HCT116 (cell line): ENCODE results near the gene KCTD17.

ENCODE experiments used
- POLR2A ChIP-seq: IDR thresholded peaks from 2 replicates; pipeline ENCODE4 v1.7.0; 2011; ENCODE audit warnings: borderline replicate concordance; ENCODE audit not compliant: insufficient read depth, insufficient read length; ENCODE audit errors: extremely low read depth
- POLR2AphosphoS5 ChIP-seq: IDR thresholded peaks from 2 replicates; pipeline ENCODE4 v1.6.1; 2011; ENCODE audit warnings: mild to moderate bottlenecking, low read depth, low read length, moderate library complexity
- SRF ChIP-seq: IDR thresholded peaks from 2 replicates; pipeline ENCODE4 v1.6.1; 2012; ENCODE audit warnings: low read depth
- ZNF274 ChIP-seq: fragments of 200-500 bp; sonication (Bioruptor generic); IDR thresholded peaks from 2 replicates; pipeline ENCODE4 v1.6.1; 2014; ENCODE audit warnings: mild to moderate bottlenecking, low read depth, low read length, inconsistent platforms
- TF ChIP-seq, protein P1 (sequence below), 3 experiments: fragments of 200-600 bp in 1 of 3; sonication (generic) in 1 of 3; IDR thresholded peaks in 2 of 3; conservative IDR thresholded peaks in 1 of 3; 2 replicates each; pipeline ENCODE4 v1.5.1; 2012 to 2017; ENCODE audit warnings: low read depth in 2 of 3, low read length in 2 of 3, antibody characterized with exemption in 1 of 3, borderline replicate concordance in 1 of 3, control low read depth in 1 of 3, mild to moderate bottlenecking in 1 of 3, mixed read lengths in 1 of 3, mixed run types in 1 of 3, moderate library complexity in 1 of 3; ENCODE audit not compliant: insufficient read depth in 1 of 3

DNA sequence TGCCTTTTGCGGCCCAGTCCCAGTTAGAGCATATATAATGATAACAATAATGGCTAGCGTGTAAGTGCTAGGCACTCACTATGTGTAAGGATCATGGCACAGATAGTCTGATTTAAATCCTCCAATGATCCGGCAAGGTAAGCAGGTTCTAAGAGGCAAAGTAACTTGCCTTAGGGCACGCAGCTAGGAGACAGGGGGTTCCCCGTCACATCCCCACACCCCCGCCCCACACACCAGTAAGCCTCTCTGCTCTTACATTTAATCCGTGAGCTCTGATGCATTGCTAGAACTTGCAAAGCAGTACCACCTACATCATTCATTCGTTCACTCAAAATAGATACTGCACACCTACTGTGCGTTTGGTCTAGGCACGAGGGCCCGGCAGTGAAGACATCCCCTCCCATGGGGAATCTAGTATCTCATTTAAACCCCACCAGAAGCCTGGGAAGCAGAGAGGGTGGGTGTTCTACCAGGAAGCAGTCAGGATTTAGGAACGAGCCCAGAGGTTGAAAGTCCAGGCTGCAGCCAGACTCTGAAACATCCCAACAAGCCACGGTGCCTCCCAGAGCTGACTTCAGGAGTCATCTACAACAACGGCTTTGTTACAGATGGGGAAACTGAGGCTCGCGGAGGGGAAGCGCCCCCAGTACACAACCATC is 37.3 kb downstream of the KCTD17 start:
- TF ChIP-seq ZNF274 (no peak), SRF (no peak), POLR2AphosphoS5 (no peak), POLR2A (no peak)
- TF ChIP-seq, protein P1, sequence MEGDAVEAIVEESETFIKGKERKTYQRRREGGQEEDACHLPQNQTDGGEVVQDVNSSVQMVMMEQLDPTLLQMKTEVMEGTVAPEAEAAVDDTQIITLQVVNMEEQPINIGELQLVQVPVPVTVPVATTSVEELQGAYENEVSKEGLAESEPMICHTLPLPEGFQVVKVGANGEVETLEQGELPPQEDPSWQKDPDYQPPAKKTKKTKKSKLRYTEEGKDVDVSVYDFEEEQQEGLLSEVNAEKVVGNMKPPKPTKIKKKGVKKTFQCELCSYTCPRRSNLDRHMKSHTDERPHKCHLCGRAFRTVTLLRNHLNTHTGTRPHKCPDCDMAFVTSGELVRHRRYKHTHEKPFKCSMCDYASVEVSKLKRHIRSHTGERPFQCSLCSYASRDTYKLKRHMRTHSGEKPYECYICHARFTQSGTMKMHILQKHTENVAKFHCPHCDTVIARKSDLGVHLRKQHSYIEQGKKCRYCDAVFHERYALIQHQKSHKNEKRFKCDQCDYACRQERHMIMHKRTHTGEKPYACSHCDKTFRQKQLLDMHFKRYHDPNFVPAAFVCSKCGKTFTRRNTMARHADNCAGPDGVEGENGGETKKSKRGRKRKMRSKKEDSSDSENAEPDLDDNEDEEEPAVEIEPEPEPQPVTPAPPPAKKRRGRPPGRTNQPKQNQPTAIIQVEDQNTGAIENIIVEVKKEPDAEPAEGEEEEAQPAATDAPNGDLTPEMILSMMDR (IDR thresholded peaks at IDR 0.05 in 2 of 3, conservative IDR thresholded peaks at IDR 0.05 in 1 of 3; ENCODE audit: borderline replicate concordance in 1 of 3, insufficient read depth in 1 of 3, low read depth in 2 of 3, low read length in 2 of 3) = no peak
